ENCODE data around the gene ZNF44. TPM values are rescaled to one million over a fixed set of nuclear protein-coding genes. Genes with fewer than 3 reads are reported as not detected.

The ZNF44 gene
- total RNA-seq, result 2.8 and 4.6 TPM in 2 replicates

DNA sequence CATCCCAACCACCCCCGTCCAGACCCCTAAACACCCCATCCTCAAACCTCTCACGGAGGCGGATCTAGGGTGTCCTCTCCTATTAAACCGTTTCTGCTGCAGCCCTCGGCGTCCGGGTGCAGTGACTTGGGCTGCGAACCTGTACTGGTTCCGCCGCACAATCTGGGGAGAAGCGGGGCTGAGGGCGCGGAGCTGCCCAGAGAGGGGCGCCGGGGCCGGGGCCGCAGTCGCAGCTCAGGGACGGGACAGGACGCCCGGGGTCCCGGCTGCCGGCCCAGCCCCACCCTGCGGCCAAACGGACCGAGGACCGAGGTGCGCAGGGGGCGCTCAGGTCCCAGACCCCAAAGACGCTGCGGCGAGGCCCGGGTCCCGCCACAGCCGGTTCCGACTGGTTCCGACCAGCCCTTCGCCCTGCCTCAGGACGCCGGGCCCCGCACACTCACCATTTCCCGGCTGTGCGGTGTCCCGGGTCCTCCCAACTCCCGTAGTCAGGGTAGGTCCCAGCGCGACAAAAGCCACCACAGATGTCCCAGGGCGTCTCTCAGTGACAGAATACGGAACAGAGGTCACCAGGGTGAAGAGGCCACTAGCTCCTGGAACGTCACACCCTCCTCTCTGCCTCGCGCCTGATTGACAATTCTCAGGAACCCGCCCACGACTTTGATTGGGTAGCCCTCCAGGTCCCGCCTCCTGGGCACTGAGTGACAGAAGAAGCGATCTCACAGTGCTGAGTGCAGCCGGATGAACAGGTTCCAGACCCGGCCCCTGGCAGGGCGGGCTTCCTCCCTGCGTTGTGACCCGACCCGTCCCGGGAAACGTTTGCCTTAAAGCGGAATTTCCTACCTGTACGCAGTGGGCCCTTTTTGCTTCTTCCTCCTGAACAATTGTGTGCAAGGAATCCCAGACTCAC is at the start of gene ZNF44:
TSS of gene ZNF44 (minus strand) at position 635 of the 910 bp plus-strand sequence. CDS start at position 446, 189 bp downstream.

DNA sequence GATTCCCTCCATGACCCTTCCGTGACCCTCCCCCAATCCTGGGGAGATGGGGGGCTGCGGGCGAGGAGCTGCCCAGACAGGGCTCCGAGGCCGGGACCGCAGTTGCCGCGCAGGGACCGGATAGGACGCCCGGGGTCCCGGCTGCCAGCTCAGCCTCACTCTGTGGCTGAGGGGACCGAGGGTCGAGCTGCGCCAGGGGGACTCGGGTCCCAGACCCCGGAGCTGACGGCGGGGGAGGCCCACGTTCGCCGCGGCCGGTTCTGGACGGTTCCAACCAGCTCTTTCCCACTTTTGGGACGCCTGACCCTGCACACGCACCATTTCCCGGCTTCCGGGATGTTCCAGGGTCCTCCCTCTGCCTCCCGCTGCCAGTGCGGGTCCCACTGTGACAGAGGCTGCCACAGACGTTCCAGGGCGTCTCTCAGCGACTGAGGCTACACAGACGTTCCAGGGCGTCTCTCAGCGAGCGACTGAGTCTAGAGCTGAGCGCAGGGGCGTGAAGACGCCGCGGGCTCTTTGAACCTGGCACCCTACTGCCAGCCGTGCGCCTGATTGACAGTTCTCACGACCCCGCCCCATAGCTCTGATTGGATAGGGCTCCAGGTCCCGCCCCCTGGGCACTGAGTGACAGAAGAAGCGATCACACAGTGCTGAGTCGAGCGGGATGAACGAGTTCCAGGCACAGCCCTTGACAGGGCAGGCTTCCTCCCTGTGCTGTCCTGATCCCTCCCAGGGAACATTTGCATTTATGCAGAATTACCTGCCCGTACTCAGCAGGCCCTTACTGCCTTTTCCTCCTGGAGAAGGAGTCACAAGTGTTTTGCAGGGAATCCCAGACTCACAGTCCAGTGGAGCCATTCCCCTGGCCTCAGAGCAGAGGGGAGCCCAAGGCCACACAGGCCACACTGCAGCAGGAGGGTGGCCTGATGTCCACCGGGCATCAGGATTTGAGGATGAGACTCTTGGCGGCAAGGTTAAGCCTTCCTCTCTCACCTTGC is 38.8 kb upstream of the ZNF44 start, which contains the start of gene ZNF563:
TSS of gene ZNF563 (minus strand) at position 472 of the 998 bp plus-strand sequence. CDS start at position 321, 151 bp downstream.

Other genes with a start within 250 kb of the ZNF44 start
- 0.21 and 0.93 TPM in 2 replicates for gene ZNF878, start 241.9 kb downstream of the ZNF44 start, total RNA-seq
- 0.56 and 1.1 TPM in 2 replicates for gene ZNF844, start 230.2 kb downstream of the ZNF44 start, total RNA-seq
- gene ZNF20, start 154.5 kb downstream of the ZNF44 start, total RNA-seq, result 2.9 and 3.5 TPM in 2 replicates
- 3.0 and 6.2 TPM in 2 replicates for gene ZNF625, start 138.1 kb downstream of the ZNF44 start, total RNA-seq
- 1.4 and 2.5 TPM in 2 replicates for gene ZNF136, start 131.8 kb downstream of the ZNF44 start, total RNA-seq
- gene ZNF563, start 38.8 kb upstream of the ZNF44 start, total RNA-seq, result 1.5 and 3.2 TPM in 2 replicates
- 0.37 and 0.56 TPM in 2 replicates for gene ZNF442, start 70.8 kb upstream of the ZNF44 start, total RNA-seq
- 1.6 and 2.6 TPM in 2 replicates for gene ZNF799, start 106.4 kb upstream of the ZNF44 start, total RNA-seq
- gene ZNF443, start 146.1 kb upstream of the ZNF44 start, total RNA-seq, result 1.6 and 1.7 TPM in 2 replicates
- 0.23 and 0.56 TPM in 2 replicates for gene ZNF709, start 189.9 kb upstream of the ZNF44 start, total RNA-seq